A549 (cell line): ENCODE measurements around the gene ZNF511. TPM values are rescaled to one million over a fixed set of nuclear protein-coding genes. Genes with fewer than 3 reads are reported as not detected.

Source experiments
- ATAC-seq, 2 experiments: fragments of 200-7000 bp in 1 of 2; fragments of >200 bp in 1 of 2; cut with Nextera tagmentation in 1 of 2; cut with Tn5 transposase in 1 of 2; 3 replicates each; pipeline versions ENCODE4 v1.8.0 to v1.9.1; 2018 to 2020; ENCODE audit warnings: mild to moderate bottlenecking in 1 of 2, moderate library complexity in 1 of 2
- CTCF ChIA-PET: fragments of 300-600 bp; sonication (Branson Sonifier 250); formaldehyde crosslinking; extraction: SDS; loops from one replicate; lab custom pipeline; 2021; ENCODE audit warnings: antibody characterized with exemption, inconsistent platforms; lab: Yijun Ruan, JAX
- POLR2A ChIA-PET: fragments of 350-600 bp; formaldehyde crosslinking; extraction: SDS; loops from one replicate; lab custom pipeline; 2021; ENCODE audit warnings: antibody characterized with exemption, inconsistent platforms; lab: Yijun Ruan, JAX
- DNase-seq, 2 experiments: peaks; one replicate each; pipeline versions ENCODE4 v3.0.0 to v3.0.0-alpha.2; 2011 to 2016; ENCODE audit warnings: low read depth in 1 of 2, low spot score in 1 of 2
- FAIRE-seq: peaks from 2 replicates; lab custom pipeline; 2011; peaks lifted over from hg19 to GRCh38; lab: Jason Lieb, UNC
- H3K27ac ChIP-seq, 2 experiments: fragments of >200 bp; sonication (Bioruptor Twin); formaldehyde crosslinking; 3 replicates each; pipeline ENCODE4 v1.5.1; 2016 to 2017
- H3K4me1 ChIP-seq: fragments of >200 bp; sonication (Bioruptor Twin); formaldehyde crosslinking; 3 replicates; pipeline ENCODE4 v1.6.1; 2016
- H3K4me2 ChIP-seq: fragments of >200 bp; sonication (Bioruptor Twin); formaldehyde crosslinking; 3 replicates; pipeline ENCODE4 v1.6.1; 2016
- H3K4me3 ChIP-seq: fragments of >200 bp; sonication (Bioruptor Twin); formaldehyde crosslinking; 3 replicates; pipeline ENCODE4 v1.5.1; 2016
- H3K9me3 ChIP-seq: fragments of >200 bp; sonication (Bioruptor Twin); formaldehyde crosslinking; 3 replicates; pipeline ENCODE4 v1.6.1; 2016
- ESRRA ChIP-seq: fragments of 150-350 bp; IDR thresholded peaks from 2 replicates; pipeline ENCODE4 v1.6.1; 2014; ENCODE audit warnings: mild to moderate bottlenecking, low read length, borderline replicate concordance
- HES2 ChIP-seq: fragments of >200 bp; sonication (Bioruptor Twin); formaldehyde crosslinking; IDR thresholded peaks from 2 replicates; pipeline ENCODE4 v1.6.1; 2016
- HEYL ChIP-seq: fragments of 250-450 bp; sonication (Bioruptor Pico); IDR thresholded peaks from 2 replicates; pipeline ENCODE4 v1.8.0; 2021; ENCODE audit warnings: mild to moderate bottlenecking, moderate library complexity
- HOXA7 ChIP-seq: fragments of 250-450 bp; sonication (Bioruptor Pico); IDR thresholded peaks from 2 replicates; pipeline ENCODE4 v1.5.0; 2020; ENCODE audit warnings: mild to moderate bottlenecking, moderate library complexity
- NPAS2 ChIP-seq: fragments of 250-450 bp; sonication (Bioruptor Pico); IDR thresholded peaks from 2 replicates; pipeline ENCODE4 v1.8.0; 2022; ENCODE audit warnings: mild to moderate bottlenecking, moderate library complexity, borderline replicate concordance
- PBX3 ChIP-seq: IDR thresholded peaks from 2 replicates; pipeline ENCODE4 v1.6.1; 2012
- POLR2AphosphoS2 ChIP-seq: conservative IDR thresholded peaks from 2 replicates; pipeline ENCODE4 v1.6.1; 2012; ENCODE audit warnings: low read length, improper control_type of control experiment, inconsistent platforms
- RCOR1 ChIP-seq: fragments of 150-350 bp; IDR thresholded peaks from 2 replicates; pipeline ENCODE4 v1.6.1; 2014; ENCODE audit warnings: antibody characterized with exemption, low read length, low read depth
- REST ChIP-seq: fragments of 200-600 bp; sonication (generic); IDR thresholded peaks from 2 replicates; pipeline ENCODE4 v1.6.1; 2016; ENCODE audit warnings: antibody characterized with exemption, mild to moderate bottlenecking, moderate library complexity
- ZFP36 ChIP-seq: fragments of 450-650 bp; IDR thresholded peaks from 2 replicates; pipeline ENCODE4 v1.6.1; 2014; ENCODE audit warnings: borderline replicate concordance; ENCODE audit not compliant: partially characterized antibody
- WGBS: methylation state at CpG from one replicate; pipeline ENCODE4 v1.1.6; 2017; ENCODE audit errors: missing lambda C conversion rate; 5-methylcytosine and 5-hydroxymethylcytosine counted together
- polyA plus RNA-seq, 4 experiments: library from polyadenylated mRNA; depleted of rRNA in 3 of 4; stranded (reverse); fragments of >200 nt; fragmentation: RNase III in 1 of 4; extraction: RNeasy Plus Mini Kit Qiagen cat#74134 plus additional on column Dnase treatment in 1 of 4; gene quantifications; 2 replicates in 3 of 4; 3 replicates in 1 of 4; pipeline ENCODE4 v1.2.3, GENCODE V29; 2011 to 2017
- TF ChIP-seq, protein P1 (sequence below): fragments of 450-650 bp; IDR thresholded peaks from 2 replicates; pipeline ENCODE4 v1.6.1; 2014; ENCODE audit warnings: antibody characterized with exemption

The ZNF511 gene
- polyA plus RNA-seq, 2 of the 4 experiments (the other 2 are of a cell fraction) = 40.2 to 43.6 TPM

DNA sequence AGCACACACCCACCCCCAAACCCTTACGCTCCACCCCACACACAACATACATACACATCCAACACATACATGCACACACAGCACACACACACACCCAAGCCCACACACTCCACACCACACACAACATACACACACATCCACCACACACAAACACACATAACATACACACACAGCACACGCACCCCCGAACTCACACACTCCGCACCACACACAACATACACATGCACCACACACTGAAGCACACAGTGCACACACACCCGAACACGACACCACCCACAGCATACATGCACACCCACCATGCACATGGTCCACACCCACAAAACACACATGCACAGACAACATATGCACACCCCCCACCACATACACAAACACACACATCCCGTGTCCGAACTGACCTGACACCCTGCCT is 40.5 kb downstream of the ZNF511 start:
- no peak overlapping the region for H3K4me2 ChIP-seq
- TF ChIP-seq HEYL (no peak), ZFP36 (peak; percentile 24)
- no peak overlapping the region for H3K27ac ChIP-seq
- DNase-seq (no peak), ATAC-seq (no peak), FAIRE-seq (no peak)
- POLR2A ChIA-PET = no interaction called here
- H3K4me1 ChIP-seq = peaks cover 3% of the 10 kb centered on the region; the same call in 1 of the 3 replicates
- CTCF ChIA-PET = interaction anchor here (2.2 kb wide), 1 partner anchor 30 kb away, joined by 5 read pairs; no protein-coding TSS in a partner anchor
- WGBS = 85% methylated on average over 8 of the region's 8 CpGs
- no peaks in the 10 kb centered on the region for H3K9me3 ChIP-seq
- H3K4me3 ChIP-seq = no peak overlapping the region

DNA sequence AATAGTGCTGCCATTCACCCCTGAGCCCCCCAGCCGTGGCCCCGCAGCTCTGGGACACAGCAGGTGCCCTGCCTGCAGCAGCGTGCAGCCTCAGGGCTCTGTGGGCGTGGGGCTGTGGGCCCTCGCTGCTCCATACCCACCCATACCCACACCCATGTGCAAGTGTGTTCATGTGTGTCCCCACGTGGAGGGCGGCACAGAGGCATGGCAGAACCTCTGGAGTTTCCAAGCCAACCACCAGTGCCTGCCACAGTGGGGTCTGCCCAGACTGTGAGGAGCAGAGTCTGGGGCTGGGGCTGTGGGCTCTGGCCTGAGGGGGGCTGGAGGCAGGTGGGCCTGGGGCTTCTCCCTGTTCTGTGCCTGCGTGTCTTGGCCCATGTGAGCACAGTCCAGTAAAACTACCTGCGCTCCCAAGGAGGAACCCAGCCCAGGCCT is 40.9 kb downstream of the ZNF511 start:
- 72% methylated on average over 7 of the region's 9 CpGs for WGBS
- H3K27ac ChIP-seq = no peak overlapping the region
- TF ChIP-seq REST = no peak
- ChIA-PET CTCF (interaction anchor here (2.2 kb wide), 1 partner anchor 31 kb away, joined by 5 read pairs; no protein-coding TSS in a partner anchor), POLR2A (no interaction called here)
- H3K4me2 ChIP-seq = no peak overlapping the region
- H3K4me3 ChIP-seq = no peak overlapping the region
- peaks cover 3% of the 10 kb centered on the region; the same call in 1 of the 3 replicates for H3K4me1 ChIP-seq
- ATAC-seq = no peak
- no peak for FAIRE-seq
- H3K9me3 ChIP-seq = no peaks in the 10 kb centered on the region
- DNase-seq = no peak

- WGBS = 89% methylated on average over 7 of the region's 12 CpGs
- no peak for DNase-seq
- FAIRE-seq = no peak
- TF ChIP-seq PBX3 = 0 out of 2 replicates have a peak, but pooled peaks have one; percentile 27
- no peak for TF ChIP-seq RCOR1
- TF ChIP-seq HEYL = no peak
- TF ChIP-seq HOXA7 (CRISPR knock-in tag) = no peak
- CTCF ChIA-PET = interaction anchor here (1.0 to 1.5 kb wide), 4 partner anchors 14 to 42 kb away, joined by 3 to 8 read pairs (median 4); no protein-coding TSS in a partner anchor
- ATAC-seq = no peak
- Histone ChIP-seq H3K27ac (no peak overlapping the region), H3K4me3 (no peak overlapping the region), H3K9me3 (no peaks in the 10 kb centered on the region), H3K4me1 (peaks cover 3% of the 10 kb centered on the region; the same call in 1 of the 3 replicates), H3K4me2 (no peak overlapping the region)
- POLR2A ChIA-PET = no interaction called here
Measured at GRCh38 chr10:133350283-133350949, 41.7 kb downstream of the ZNF511 start.

- POLR2A ChIA-PET = no interaction called here
- DNase-seq (no peak), ATAC-seq (peak in 1 of 2 experiments; percentile 9; a peak in 3 of 6 replicates), FAIRE-seq (no peak)
- CTCF ChIA-PET = interaction anchor here (1.0 to 1.5 kb wide), 5 partner anchors 14 to 43 kb away, joined by 3 to 8 read pairs (median 3); no protein-coding TSS in a partner anchor
- Histone ChIP-seq H3K27ac (no peak overlapping the region), H3K9me3 (no peaks in the 10 kb centered on the region), H3K4me1 (peaks cover 3% of the 10 kb centered on the region; the same call in 1 of the 3 replicates), H3K4me3 (no peak overlapping the region), H3K4me2 (no peak overlapping the region)
- TF ChIP-seq, protein P1, sequence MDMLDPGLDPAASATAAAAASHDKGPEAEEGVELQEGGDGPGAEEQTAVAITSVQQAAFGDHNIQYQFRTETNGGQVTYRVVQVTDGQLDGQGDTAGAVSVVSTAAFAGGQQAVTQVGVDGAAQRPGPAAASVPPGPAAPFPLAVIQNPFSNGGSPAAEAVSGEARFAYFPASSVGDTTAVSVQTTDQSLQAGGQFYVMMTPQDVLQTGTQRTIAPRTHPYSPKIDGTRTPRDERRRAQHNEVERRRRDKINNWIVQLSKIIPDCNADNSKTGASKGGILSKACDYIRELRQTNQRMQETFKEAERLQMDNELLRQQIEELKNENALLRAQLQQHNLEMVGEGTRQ = no peak
- TF ChIP-seq POLR2AphosphoS2 (no peak), HES2 (no peak), ESRRA (no peak), NPAS2 (CRISPR knock-in tag) (no peak)
- 58% methylated on average over 9 of the region's 13 CpGs for WGBS
Measured at GRCh38 chr10:133350950-133351329, 42.2 kb downstream of the ZNF511 start.
